ENCODE measurements around the gene MKNK2.

Gene MKNK2

GRCh38 chr19:2033115-2033824 is 17.8 kb downstream of the MKNK2 start:
- DNase-seq (ENCODE audit: low read depth in 3 of 3, low spot score in 1 of 3), result no peak

GRCh38 chr19:2032296-2032941 is 18.6 kb downstream of the MKNK2 start:
- DNase-seq (ENCODE audit: low read depth in 3 of 3, low spot score in 1 of 3), result no peak

- no peak for DNase-seq (ENCODE audit: low read depth in 3 of 3, low spot score in 1 of 3)
Observed at GRCh38 chr19:2027361-2027760, 23.7 kb downstream of the MKNK2 start.

- DNase-seq (ENCODE audit: low read depth in 3 of 3, low spot score in 1 of 3), result no peak
Observed at GRCh38 chr19:2026770-2027169, 24.3 kb downstream of the MKNK2 start.

GRCh38 chr19:2022289-2022688 is 28.8 kb downstream of the MKNK2 start:
- no peak for DNase-seq (ENCODE audit: low read depth in 3 of 3, low spot score in 1 of 3)

GRCh38 chr19:2021453-2022140 is 29.4 kb downstream of the MKNK2 start:
- DNase-seq (ENCODE audit: low read depth in 3 of 3, low spot score in 1 of 3), result no peak

- DNase-seq (ENCODE audit: low read depth in 3 of 3, low spot score in 1 of 3), result no peak
Observed at GRCh38 chr19:2018752-2019151, 32.3 kb downstream of the MKNK2 start.

GRCh38 chr19:2016041-2016807 is 34.8 kb downstream of the MKNK2 start:
- peak in 1 of 3 donors; percentile 29 for DNase-seq (ENCODE audit: low read depth in 3 of 3, low spot score in 1 of 3)

GRCh38 chr19:2015608-2015950 is 35.5 kb downstream of the MKNK2 start, which contains the start of gene BTBD2:
Gene BTBD2 (minus strand): TSS chr19:2015714. CDS start chr19:2015703, 11 bp downstream.
- peak in 2 of 3 donors; percentile 27 to 42 for DNase-seq (ENCODE audit: low read depth in 3 of 3, low spot score in 1 of 3)

- DNase-seq (ENCODE audit: low read depth in 3 of 3, low spot score in 1 of 3), result peak in 1 of 3 donors; percentile 22
Observed at GRCh38 chr19:2014731-2015607, 36.1 kb downstream of the MKNK2 start.

GRCh38 chr19:2014131-2014571 is 36.9 kb downstream of the MKNK2 start:
- DNase-seq (ENCODE audit: low read depth in 3 of 3, low spot score in 1 of 3), result no peak

- DNase-seq (ENCODE audit: low read depth in 3 of 3, low spot score in 1 of 3), result no peak
Observed at GRCh38 chr19:2013683-2013961, 37.4 kb downstream of the MKNK2 start.

GRCh38 chr19:2012941-2013682 is 37.9 kb downstream of the MKNK2 start:
- DNase-seq (ENCODE audit: low read depth in 3 of 3, low spot score in 1 of 3), result no peak

- no peak for DNase-seq (ENCODE audit: low read depth in 3 of 3, low spot score in 1 of 3)
Observed at GRCh38 chr19:2011169-2011568, 39.9 kb downstream of the MKNK2 start.

- DNase-seq (ENCODE audit: low read depth in 3 of 3, low spot score in 1 of 3), result no peak
Observed at GRCh38 chr19:2010135-2010668, 40.8 kb downstream of the MKNK2 start.

- DNase-seq (ENCODE audit: low read depth in 3 of 3, low spot score in 1 of 3), result no peak
Observed at GRCh38 chr19:2003874-2004273, 47.2 kb downstream of the MKNK2 start.

GRCh38 chr19:1999856-2000515 is 51.1 kb downstream of the MKNK2 start:
- no peak for DNase-seq (ENCODE audit: low read depth in 3 of 3, low spot score in 1 of 3)

- no peak for DNase-seq (ENCODE audit: low read depth in 3 of 3, low spot score in 1 of 3)
Observed at GRCh38 chr19:1998712-1999708, 52.0 kb downstream of the MKNK2 start.
